ENCODE measurements around the gene ADIG. TPM values are rescaled to one million over a fixed set of nuclear protein-coding genes. Genes with fewer than 3 reads are reported as not detected.
A peak's percentile ranks its signal among the peaks of the same experiment; 100 is the strongest.

ADIG gene
- total RNA-seq, 6 experiments from 2014 or later = not detected

GRCh38 chr20:38551056-38551626 lies 29.9 kb upstream of the ADIG start:
- Mint-ChIP-seq H3K27me3 (ENCODE audit: insufficient read depth) (no peaks in the 10 kb centered on the region), H3K4me1 (ENCODE audit: low read depth) (no peaks in the 10 kb centered on the region), H3K27ac (no peak overlapping the region), H3K9me3 (no peaks in the 10 kb centered on the region), H3K36me3 (ENCODE audit: low read depth) (peaks cover 20% of the 10 kb centered on the region), H3K4me3 (no peak overlapping the region)
- no peak for DNase-seq
- TF ChIP-seq CTCF (IDR thresholded peaks at IDR 0.05) = no peak

DNA sequence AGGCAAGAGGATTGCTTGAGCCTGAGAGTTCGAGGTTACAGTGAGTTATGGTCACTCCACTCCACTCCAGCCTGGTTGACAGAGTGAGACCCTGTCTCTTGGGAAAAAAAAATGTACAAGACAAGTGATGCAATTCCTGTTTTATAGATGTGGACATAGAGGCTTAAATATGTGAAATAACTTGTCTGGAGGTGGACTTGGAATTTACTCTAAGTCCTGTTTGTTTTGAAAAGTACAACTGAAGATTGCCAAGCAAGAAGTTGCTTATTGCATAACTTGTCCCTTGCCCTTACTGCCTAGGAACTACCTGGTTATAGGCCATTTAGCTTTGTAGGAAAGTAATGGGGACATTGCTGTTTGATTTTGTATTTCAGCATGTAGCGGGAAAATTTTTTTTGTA lies 26.0 kb upstream of the ADIG start:
- no peak overlapping the region for H3K27ac Mint-ChIP-seq
- H3K27me3 Mint-ChIP-seq (ENCODE audit: insufficient read depth) = no peaks in the 10 kb centered on the region
- peaks cover 26% of the 10 kb centered on the region for H3K4me1 Mint-ChIP-seq (ENCODE audit: low read depth)
- no peak for DNase-seq
- H3K36me3 Mint-ChIP-seq (ENCODE audit: low read depth) = peaks cover 50% of the 10 kb centered on the region
- H3K4me3 Mint-ChIP-seq = no peak overlapping the region
- no peaks in the 10 kb centered on the region for H3K9me3 Mint-ChIP-seq
- no peak for TF ChIP-seq CTCF (IDR thresholded peaks at IDR 0.05)

DNA sequence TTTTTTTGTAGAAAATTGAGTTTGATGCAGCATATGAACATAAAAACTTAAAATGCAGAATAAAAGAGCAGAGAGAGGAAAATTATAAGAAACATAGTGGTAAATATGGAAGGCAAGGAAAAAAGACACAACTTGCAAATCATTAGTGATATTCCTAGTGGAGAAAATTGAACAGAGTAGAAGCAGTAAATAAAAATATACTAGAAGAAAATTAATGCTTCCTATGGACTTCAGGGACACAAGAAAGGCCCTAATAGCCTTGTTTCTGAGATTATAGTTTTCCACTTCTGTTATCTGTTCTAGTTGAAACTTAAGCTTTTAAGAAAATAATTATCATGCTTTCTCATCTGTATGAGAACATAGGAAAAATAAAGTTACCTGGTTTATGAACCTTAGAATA lies 25.6 kb upstream of the ADIG start:
- peaks cover 54% of the 10 kb centered on the region for H3K36me3 Mint-ChIP-seq (ENCODE audit: low read depth)
- DNase-seq = no peak
- no peak for TF ChIP-seq CTCF (IDR thresholded peaks at IDR 0.05)
- H3K27ac Mint-ChIP-seq = no peak overlapping the region
- no peaks in the 10 kb centered on the region for H3K9me3 Mint-ChIP-seq
- H3K4me3 Mint-ChIP-seq = no peak overlapping the region
- peaks cover 30% of the 10 kb centered on the region for H3K4me1 Mint-ChIP-seq (ENCODE audit: low read depth)
- H3K27me3 Mint-ChIP-seq (ENCODE audit: insufficient read depth) = no peaks in the 10 kb centered on the region

GRCh38 chr20:38557174-38557573 lies 23.8 kb upstream of the ADIG start:
- Mint-ChIP-seq H3K27me3 (ENCODE audit: insufficient read depth) (no peaks in the 10 kb centered on the region), H3K4me3 (no peak overlapping the region), H3K27ac (peak overlapping the region; percentile 38; the same call in 1 of the 2 replicates), H3K9me3 (no peaks in the 10 kb centered on the region), H3K4me1 (ENCODE audit: low read depth) (peaks cover 32% of the 10 kb centered on the region), H3K36me3 (ENCODE audit: low read depth) (peaks cover 60% of the 10 kb centered on the region)
- no peak for TF ChIP-seq CTCF (IDR thresholded peaks at IDR 0.05)
- no peak for DNase-seq

DNA sequence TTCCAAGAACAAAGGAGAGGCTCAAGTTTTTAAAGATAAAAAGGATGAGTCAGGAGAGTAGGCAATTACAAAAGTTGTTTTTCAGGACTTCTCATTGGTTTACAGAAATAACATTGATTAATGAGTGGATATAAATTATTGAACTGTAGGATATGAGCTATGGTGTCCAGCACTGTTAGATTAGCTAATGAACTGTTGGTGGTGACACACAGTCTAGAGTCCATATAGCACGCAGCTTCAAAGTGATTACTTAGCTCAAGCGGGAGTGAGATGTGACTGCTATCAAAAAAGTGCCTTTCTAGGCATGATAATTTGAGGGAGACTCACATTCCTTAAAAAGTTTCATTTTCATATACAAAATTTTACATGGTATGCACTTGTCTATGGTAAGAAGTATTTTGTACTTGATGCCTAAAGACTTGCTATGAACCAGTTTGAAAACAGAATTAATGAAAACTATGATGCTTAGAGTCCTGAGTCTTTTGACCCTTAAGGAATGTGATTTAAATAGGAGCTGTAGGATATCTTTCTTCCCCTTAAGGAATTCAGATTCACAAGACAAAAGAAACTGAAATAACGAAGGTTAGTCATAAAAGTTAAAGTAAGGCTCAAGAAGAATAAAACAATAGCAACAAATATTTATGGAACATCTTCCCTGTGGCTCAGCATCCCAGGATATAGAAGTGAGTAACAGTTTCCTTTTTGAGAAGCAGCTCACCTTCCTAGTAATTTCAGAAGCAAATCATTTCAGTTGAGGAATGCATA lies 22.2 kb upstream of the ADIG start:
- DNase-seq = no peak
- no peaks in the 10 kb centered on the region for H3K27me3 Mint-ChIP-seq (ENCODE audit: insufficient read depth)
- H3K4me1 Mint-ChIP-seq (ENCODE audit: low read depth) = peaks cover 32% of the 10 kb centered on the region
- TF ChIP-seq CTCF (IDR thresholded peaks at IDR 0.05) = no peak
- peaks cover 60% of the 10 kb centered on the region for H3K36me3 Mint-ChIP-seq (ENCODE audit: low read depth)
- H3K4me3 Mint-ChIP-seq = no peak overlapping the region; the same call in 1 of the 2 replicates
- H3K27ac Mint-ChIP-seq = peak overlapping the region; percentile 78
- no peaks in the 10 kb centered on the region for H3K9me3 Mint-ChIP-seq
